Osteoblast (primary cell): ENCODE measurements around the gene ZDHHC11B. TPM values are rescaled to one million over a fixed set of nuclear protein-coding genes. Genes with fewer than 3 reads are reported as not detected.
A peak's percentile ranks its signal among the peaks of the same experiment; 100 is the strongest.

Experiments used
- DNase-seq: peaks from one replicate; pipeline ENCODE4 v3.0.0; 2011; ENCODE audit warnings: low spot score, mixed read lengths; ENCODE audit not compliant: insufficient read length; ENCODE audit errors: missing footprints
- H2AFZ ChIP-seq: 2 replicates; pipeline ENCODE4 v1.6.0; 2011; ENCODE audit warnings: mild to moderate bottlenecking, low read length
- H3K27ac ChIP-seq: 2 replicates; pipeline ENCODE4 v1.5.1; 2011; ENCODE audit warnings: mild to moderate bottlenecking, low read depth, low read length, moderate library complexity
- H3K27me3 ChIP-seq: 2 replicates; pipeline ENCODE4 v1.6.0; 2012; ENCODE audit warnings: mild to moderate bottlenecking, control low read depth, inconsistent platforms, low read length, moderate library complexity; ENCODE audit not compliant: insufficient read depth
- H3K36me3 ChIP-seq: 2 replicates; pipeline ENCODE4 v1.5.1; 2011; ENCODE audit warnings: mild to moderate bottlenecking, low read length, control low read depth, moderate library complexity; ENCODE audit not compliant: insufficient read depth
- H3K4me1 ChIP-seq: 2 replicates; pipeline ENCODE4 v1.5.1; 2011; ENCODE audit warnings: mild to moderate bottlenecking, low read length, control low read depth, moderate library complexity; ENCODE audit not compliant: insufficient read depth
- H3K4me2 ChIP-seq: 2 replicates; pipeline ENCODE4 v1.6.0; 2011; ENCODE audit warnings: mild to moderate bottlenecking, low read length; ENCODE audit not compliant: insufficient read depth
- H3K4me3 ChIP-seq: fragments of 200-600 bp; sonication (generic); 3 replicates; pipeline ENCODE4 v1.5.1; 2012; ENCODE audit warnings: mild to moderate bottlenecking, low read length, inconsistent platforms; ENCODE audit not compliant: insufficient read depth
- H3K79me2 ChIP-seq: 2 replicates; pipeline ENCODE4 v1.6.0; 2012; ENCODE audit warnings: mild to moderate bottlenecking, low read length, control low read depth, inconsistent platforms; ENCODE audit not compliant: insufficient read depth
- H3K9me3 ChIP-seq: 2 replicates; pipeline ENCODE4 v1.5.1; 2011; ENCODE audit warnings: low read depth, low read length, control low read depth
- H4K20me1 ChIP-seq: 2 replicates; pipeline ENCODE4 v1.6.0; 2012; ENCODE audit warnings: mild to moderate bottlenecking, low read length, control low read depth; ENCODE audit not compliant: insufficient read depth
- CTCF ChIP-seq: IDR thresholded peaks from 2 replicates; pipeline ENCODE4 v1.5.1; 2011; ENCODE audit warnings: mild to moderate bottlenecking, low read depth, low read length, moderate library complexity; ENCODE audit errors: extremely low read depth
- total RNA-seq: library from RNA; depleted of rRNA; stranded (reverse); fragments of >200 nt; gene quantifications from 2 replicates; pipeline ENCODE4 v1.2.3, GENCODE V29; 2012

The ZDHHC11B gene
- total RNA-seq, 1 donor = not detected

- Histone ChIP-seq H3K27ac (no peak overlapping the region), H3K4me1 (peaks cover 11% of the 10 kb centered on the region), H3K79me2 (no peaks in the 10 kb centered on the region), H3K27me3 (peaks cover 18% of the 10 kb centered on the region), H2AFZ (no peak overlapping the region), H3K9me3 (no peaks in the 10 kb centered on the region), H4K20me1 (no peaks in the 10 kb centered on the region), H3K4me2 (no peak overlapping the region), H3K4me3 (no peak overlapping the region), H3K36me3 (no peaks in the 10 kb centered on the region)
- peak; percentile 75 for DNase-seq
- TF ChIP-seq CTCF = no peak
Observed at GRCh38 chr5:668283-668995, 116.1 kb downstream of the ZDHHC11B start.

- Histone ChIP-seq H3K4me2 (no peak overlapping the region), H4K20me1 (no peaks in the 10 kb centered on the region), H2AFZ (no peak overlapping the region), H3K27me3 (peaks cover 3% of the 10 kb centered on the region), H3K27ac (no peak overlapping the region), H3K36me3 (no peaks in the 10 kb centered on the region), H3K9me3 (no peaks in the 10 kb centered on the region), H3K4me3 (no peak overlapping the region), H3K79me2 (no peaks in the 10 kb centered on the region), H3K4me1 (peaks cover 3% of the 10 kb centered on the region)
- DNase-seq = no peak
- TF ChIP-seq CTCF = no peak
Observed at GRCh38 chr5:666816-667498, 117.6 kb downstream of the ZDHHC11B start.

GRCh38 chr5:665956-666711 lies 118.4 kb downstream of the ZDHHC11B start:
- Histone ChIP-seq H3K4me2 (no peak overlapping the region), H3K9me3 (no peaks in the 10 kb centered on the region), H3K27ac (no peak overlapping the region), H3K27me3 (no peaks in the 10 kb centered on the region), H3K4me3 (no peak overlapping the region), H3K36me3 (no peaks in the 10 kb centered on the region), H4K20me1 (no peaks in the 10 kb centered on the region), H3K4me1 (no peaks in the 10 kb centered on the region), H2AFZ (no peak overlapping the region), H3K79me2 (no peaks in the 10 kb centered on the region)
- no peak for DNase-seq
- no peak for TF ChIP-seq CTCF

GRCh38 chr5:665541-665955 lies 119.0 kb downstream of the ZDHHC11B start:
- Histone ChIP-seq H3K36me3 (peaks cover 3% of the 10 kb centered on the region), H3K27ac (no peak overlapping the region), H3K4me2 (no peak overlapping the region), H2AFZ (no peak overlapping the region), H3K27me3 (no peaks in the 10 kb centered on the region), H3K9me3 (no peaks in the 10 kb centered on the region), H3K4me1 (no peaks in the 10 kb centered on the region), H4K20me1 (no peaks in the 10 kb centered on the region), H3K4me3 (no peak overlapping the region), H3K79me2 (no peaks in the 10 kb centered on the region)
- DNase-seq = no peak
- TF ChIP-seq CTCF = no peak
